ENCODE data around the gene TMEM17.

GRCh38 chr2:62469114-62469513 lies 36.9 kb downstream of the TMEM17 start:
- TF ChIP-seq CTCF (IDR thresholded peaks at IDR 0.05): no peak
- TF ChIP-seq EHMT2 (IDR thresholded peaks at IDR 0.05; ENCODE audit: low read depth): no peak
- no peak for TF ChIP-seq ESRRA (IDR thresholded peaks at IDR 0.05; ENCODE audit: borderline replicate concordance, low read length)
- TF ChIP-seq, protein P1, sequence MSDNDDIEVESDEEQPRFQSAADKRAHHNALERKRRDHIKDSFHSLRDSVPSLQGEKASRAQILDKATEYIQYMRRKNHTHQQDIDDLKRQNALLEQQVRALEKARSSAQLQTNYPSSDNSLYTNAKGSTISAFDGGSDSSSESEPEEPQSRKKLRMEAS (IDR thresholded peaks at IDR 0.05): no peak
- no peak for TF ChIP-seq JUN (IDR thresholded peaks at IDR 0.05)
- no peak for TF ChIP-seq POLR2AphosphoS2 (conservative IDR thresholded peaks at IDR 0.05; ENCODE audit: low read length)
- TF ChIP-seq, protein P2, sequence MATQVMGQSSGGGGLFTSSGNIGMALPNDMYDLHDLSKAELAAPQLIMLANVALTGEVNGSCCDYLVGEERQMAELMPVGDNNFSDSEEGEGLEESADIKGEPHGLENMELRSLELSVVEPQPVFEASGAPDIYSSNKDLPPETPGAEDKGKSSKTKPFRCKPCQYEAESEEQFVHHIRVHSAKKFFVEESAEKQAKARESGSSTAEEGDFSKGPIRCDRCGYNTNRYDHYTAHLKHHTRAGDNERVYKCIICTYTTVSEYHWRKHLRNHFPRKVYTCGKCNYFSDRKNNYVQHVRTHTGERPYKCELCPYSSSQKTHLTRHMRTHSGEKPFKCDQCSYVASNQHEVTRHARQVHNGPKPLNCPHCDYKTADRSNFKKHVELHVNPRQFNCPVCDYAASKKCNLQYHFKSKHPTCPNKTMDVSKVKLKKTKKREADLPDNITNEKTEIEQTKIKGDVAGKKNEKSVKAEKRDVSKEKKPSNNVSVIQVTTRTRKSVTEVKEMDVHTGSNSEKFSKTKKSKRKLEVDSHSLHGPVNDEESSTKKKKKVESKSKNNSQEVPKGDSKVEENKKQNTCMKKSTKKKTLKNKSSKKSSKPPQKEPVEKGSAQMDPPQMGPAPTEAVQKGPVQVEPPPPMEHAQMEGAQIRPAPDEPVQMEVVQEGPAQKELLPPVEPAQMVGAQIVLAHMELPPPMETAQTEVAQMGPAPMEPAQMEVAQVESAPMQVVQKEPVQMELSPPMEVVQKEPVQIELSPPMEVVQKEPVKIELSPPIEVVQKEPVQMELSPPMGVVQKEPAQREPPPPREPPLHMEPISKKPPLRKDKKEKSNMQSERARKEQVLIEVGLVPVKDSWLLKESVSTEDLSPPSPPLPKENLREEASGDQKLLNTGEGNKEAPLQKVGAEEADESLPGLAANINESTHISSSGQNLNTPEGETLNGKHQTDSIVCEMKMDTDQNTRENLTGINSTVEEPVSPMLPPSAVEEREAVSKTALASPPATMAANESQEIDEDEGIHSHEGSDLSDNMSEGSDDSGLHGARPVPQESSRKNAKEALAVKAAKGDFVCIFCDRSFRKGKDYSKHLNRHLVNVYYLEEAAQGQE (IDR thresholded peaks at IDR 0.05): no peak
- TF ChIP-seq JUNB (IDR thresholded peaks at IDR 0.05): no peak
- TF ChIP-seq ZSCAN20 (CRISPR knock-in tag; IDR thresholded peaks at IDR 0.05): no peak
- no peak for TF ChIP-seq BHLHE40 (IDR thresholded peaks at IDR 0.05; ENCODE audit: low read depth, low read length)
- TF ChIP-seq POLR2A (IDR thresholded peaks at IDR 0.05; ENCODE audit: low read length): no peak
- no peak for TF ChIP-seq MAFK (IDR thresholded peaks at IDR 0.05; ENCODE audit: partially characterized antibody)
- TF ChIP-seq MYC (IDR thresholded peaks at IDR 0.05; ENCODE audit: borderline replicate concordance, low read length): no peak
